Activated B cell treated with CpG ODN at 0.5 μM for 24 hours (primary cell): ENCODE measurements around the gene RETREG2. TPM values are rescaled to one million over a fixed set of nuclear protein-coding genes. Genes with fewer than 3 reads are reported as not detected.

ENCODE experiments used
- ATAC-seq: fragments of 200-7000 bp; cut with Tn5 transposase; one replicate; pipeline ENCODE4 v1.10.0; 2021; ENCODE audit warnings: low read depth, mild to moderate bottlenecking, moderate library complexity
- CTCF ChIA-PET: fragments of 350-600 bp; sonication (Branson Sonifier 250); formaldehyde crosslinking; loops from one replicate; lab custom pipeline; 2021; ENCODE audit warnings: antibody characterized with exemption; lab: Charles Lee
- POLR2A ChIA-PET: fragments of 350-600 bp; sonication (Branson Sonifier 250); formaldehyde crosslinking; loops from one replicate; lab custom pipeline; 2021; ENCODE audit warnings: antibody characterized with exemption; lab: Charles Lee
- DNase-seq: peaks from one replicate; pipeline ENCODE4 v3.0.0; 2022
- H3K27ac Mint-ChIP-seq: one replicate; pipeline ENCODE4 v1.8.0; 2020; ENCODE audit warnings: mixed read lengths
- H3K27me3 Mint-ChIP-seq: one replicate; pipeline ENCODE4 v1.8.0; 2021; ENCODE audit warnings: mixed read lengths
- H3K36me3 Mint-ChIP-seq: one replicate; pipeline ENCODE4 v1.8.0; 2021; ENCODE audit warnings: low read depth, mixed read lengths
- H3K4me1 Mint-ChIP-seq: one replicate; pipeline ENCODE4 v1.8.0; 2021; ENCODE audit warnings: mixed read lengths
- H3K4me3 Mint-ChIP-seq: one replicate; pipeline ENCODE4 v1.8.0; 2020; ENCODE audit warnings: mild to moderate bottlenecking, mixed read lengths
- H3K9me3 Mint-ChIP-seq: one replicate; pipeline ENCODE4 v1.8.0; 2020; ENCODE audit warnings: mixed read lengths
- intact Hi-C: fragments of 100-400 bp; cut with micrococcal nuclease; formaldehyde crosslinking; loops from one replicate; pipeline ENCODE4 v1.15.1; 2024
- total RNA-seq: library from RNA; stranded (reverse); gene quantifications from 2 replicates; pipeline ENCODE4 v1.2.3, GENCODE V29; 2022
- TF ChIP-seq, protein P1 (sequence below): fragments of 200-600 bp; IDR thresholded peaks from one replicate; pipeline ENCODE4 v1.8.0; 2022; ENCODE audit warnings: antibody characterized with exemption, mild to moderate bottlenecking

Gene RETREG2
- total RNA-seq, 1 donor from 2014 or later, result 78.6 TPM

GRCh38 chr2:219230059-219230540, 52.0 kb downstream of the RETREG2 start:
- H3K9me3 Mint-ChIP-seq, result no peaks in the 10 kb centered on the region
- no peaks in the 10 kb centered on the region for H3K27me3 Mint-ChIP-seq
- TF ChIP-seq, protein P1, sequence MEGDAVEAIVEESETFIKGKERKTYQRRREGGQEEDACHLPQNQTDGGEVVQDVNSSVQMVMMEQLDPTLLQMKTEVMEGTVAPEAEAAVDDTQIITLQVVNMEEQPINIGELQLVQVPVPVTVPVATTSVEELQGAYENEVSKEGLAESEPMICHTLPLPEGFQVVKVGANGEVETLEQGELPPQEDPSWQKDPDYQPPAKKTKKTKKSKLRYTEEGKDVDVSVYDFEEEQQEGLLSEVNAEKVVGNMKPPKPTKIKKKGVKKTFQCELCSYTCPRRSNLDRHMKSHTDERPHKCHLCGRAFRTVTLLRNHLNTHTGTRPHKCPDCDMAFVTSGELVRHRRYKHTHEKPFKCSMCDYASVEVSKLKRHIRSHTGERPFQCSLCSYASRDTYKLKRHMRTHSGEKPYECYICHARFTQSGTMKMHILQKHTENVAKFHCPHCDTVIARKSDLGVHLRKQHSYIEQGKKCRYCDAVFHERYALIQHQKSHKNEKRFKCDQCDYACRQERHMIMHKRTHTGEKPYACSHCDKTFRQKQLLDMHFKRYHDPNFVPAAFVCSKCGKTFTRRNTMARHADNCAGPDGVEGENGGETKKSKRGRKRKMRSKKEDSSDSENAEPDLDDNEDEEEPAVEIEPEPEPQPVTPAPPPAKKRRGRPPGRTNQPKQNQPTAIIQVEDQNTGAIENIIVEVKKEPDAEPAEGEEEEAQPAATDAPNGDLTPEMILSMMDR, result no peak
- POLR2A ChIA-PET, result interaction anchor here (0.9 to 7.8 kb wide), 13 partner anchors 9 to 1001 kb away, joined by 3 to 287 read pairs (median 10); partner anchors contain the start of genes ABCB6, CNPPD1, DNAJB2 and GLB1L
- peak; percentile 36 for DNase-seq
- H3K4me1 Mint-ChIP-seq, result peaks cover 43% of the 10 kb centered on the region
- peaks cover 58% of the 10 kb centered on the region for H3K36me3 Mint-ChIP-seq
- peak overlapping the region; percentile 95 for H3K27ac Mint-ChIP-seq
- CTCF ChIA-PET, result interaction anchor here (1.2 to 2.4 kb wide), 7 partner anchors 15 to 68 kb away, joined by 3 to 19 read pairs (median 4); partner anchors contain the start of genes GLB1L, STK16 and TUBA4A
- H3K4me3 Mint-ChIP-seq, result peak overlapping the region; percentile 96
- ATAC-seq, result no peak
- intact Hi-C loops, result no loop called here

DNA sequence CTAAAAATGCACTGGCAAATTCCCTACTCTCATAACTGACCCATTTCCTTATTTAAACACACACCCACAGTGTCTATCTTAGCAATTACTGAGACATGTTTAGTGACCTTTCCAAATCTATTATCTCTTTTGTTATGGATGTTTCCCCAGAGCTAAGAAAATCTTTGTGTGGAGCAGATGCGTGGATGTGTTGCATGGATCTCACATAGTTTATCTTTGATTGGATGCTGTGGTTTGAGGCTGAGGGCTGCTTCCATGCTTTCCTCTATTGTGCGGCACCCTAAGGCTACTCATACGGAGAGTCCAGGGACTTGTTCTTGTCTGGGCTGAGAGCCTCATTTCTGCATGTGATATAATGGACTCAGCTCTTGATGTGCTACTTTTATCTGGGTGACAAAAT, 56.3 kb downstream of the RETREG2 start:
- H3K27me3 Mint-ChIP-seq, result no peaks in the 10 kb centered on the region
- H3K4me3 Mint-ChIP-seq, result no peak overlapping the region
- ChIA-PET CTCF (no interaction called here), POLR2A (interaction anchor here (0.6 to 2.2 kb wide), 4 partner anchors 11 to 56 kb away, joined by 3 to 10 read pairs (median 4); partner anchors contain the start of genes GLB1L, STK16 and TUBA4B)
- ATAC-seq, result no peak
- no peak for DNase-seq
- no peak overlapping the region for H3K27ac Mint-ChIP-seq
- TF ChIP-seq, protein P1, result no peak
- H3K9me3 Mint-ChIP-seq, result no peaks in the 10 kb centered on the region
- H3K36me3 Mint-ChIP-seq, result peaks cover 77% of the 10 kb centered on the region
- intact Hi-C loops, result no loop called here
- H3K4me1 Mint-ChIP-seq, result peaks cover 22% of the 10 kb centered on the region

Other genes with a start within 250 kb of the RETREG2 start
- 0.07 TPM in 1 of 2 replicates, not detected in the other for gene CDK5R2, start 218.6 kb upstream of the RETREG2 start, total RNA-seq
- not detected in 2 replicates for gene FEV, start 193.1 kb upstream of the RETREG2 start, total RNA-seq
- not detected in 2 replicates for gene CRYBA2, start 184.9 kb upstream of the RETREG2 start, total RNA-seq
- gene CFAP65, start 136.8 kb upstream of the RETREG2 start, total RNA-seq, result not detected in 2 replicates
- 0.10 TPM in 1 of 2 replicates, not detected in the other for gene IHH, start 117.4 kb upstream of the RETREG2 start, total RNA-seq
- 19.1 and 25.0 TPM in 2 replicates for gene NHEJ1, start 17.5 kb upstream of the RETREG2 start, total RNA-seq
- 4.5 and 4.9 TPM in 2 replicates for gene SLC23A3, start 8.2 kb upstream of the RETREG2 start, total RNA-seq
- 144 and 147 TPM in 2 replicates for gene CNPPD1, start 1.4 kb upstream of the RETREG2 start, total RNA-seq
- gene ZFAND2B, start 28.5 kb downstream of the RETREG2 start, total RNA-seq, result 39.9 and 47.2 TPM in 2 replicates
- 12.1 and 16.6 TPM in 2 replicates for gene ABCB6, start 40.7 kb downstream of the RETREG2 start, total RNA-seq
- 28.3 and 38.3 TPM in 2 replicates for gene ATG9A, start 51.4 kb downstream of the RETREG2 start, total RNA-seq
- 96.0 and 105 TPM in 2 replicates for gene ANKZF1, start 51.5 kb downstream of the RETREG2 start, total RNA-seq
- gene GLB1L, start 67.2 kb downstream of the RETREG2 start, total RNA-seq, result 4.5 and 4.6 TPM in 2 replicates
- 31.0 and 36.5 TPM in 2 replicates for gene STK16, start 67.2 kb downstream of the RETREG2 start, total RNA-seq
- gene TUBA4B, start 75.0 kb downstream of the RETREG2 start, total RNA-seq, result 0.20 TPM in 1 of 2 replicates, not detected in the other
- 184 and 192 TPM in 2 replicates for gene TUBA4A, start 75.6 kb downstream of the RETREG2 start, total RNA-seq
- gene DNAJB2, start 101.1 kb downstream of the RETREG2 start, total RNA-seq, result 59.0 and 71.1 TPM in 2 replicates
- gene PTPRN, start 131.1 kb downstream of the RETREG2 start, total RNA-seq, result not detected in 2 replicates
- not detected in 2 replicates for gene RESP18, start 154.5 kb downstream of the RETREG2 start, total RNA-seq
- 89.0 and 93.4 TPM in 2 replicates for gene DNPEP, start 209.6 kb downstream of the RETREG2 start, total RNA-seq
- not detected in 2 replicates for gene DES, start 240.1 kb downstream of the RETREG2 start, total RNA-seq